GM11168 (cell line): ENCODE data around the gene CACNA1H.

Source experiments
- in situ Hi-C: fragments of 300-500 bp; cut with MboI; formaldehyde crosslinking; loops from one replicate; pipeline ENCODE4 v1.12.0; 2022; ENCODE audit warnings: low sequenced_read_pairs; ENCODE audit not compliant: unreplicated experiment

CACNA1H gene

DNA sequence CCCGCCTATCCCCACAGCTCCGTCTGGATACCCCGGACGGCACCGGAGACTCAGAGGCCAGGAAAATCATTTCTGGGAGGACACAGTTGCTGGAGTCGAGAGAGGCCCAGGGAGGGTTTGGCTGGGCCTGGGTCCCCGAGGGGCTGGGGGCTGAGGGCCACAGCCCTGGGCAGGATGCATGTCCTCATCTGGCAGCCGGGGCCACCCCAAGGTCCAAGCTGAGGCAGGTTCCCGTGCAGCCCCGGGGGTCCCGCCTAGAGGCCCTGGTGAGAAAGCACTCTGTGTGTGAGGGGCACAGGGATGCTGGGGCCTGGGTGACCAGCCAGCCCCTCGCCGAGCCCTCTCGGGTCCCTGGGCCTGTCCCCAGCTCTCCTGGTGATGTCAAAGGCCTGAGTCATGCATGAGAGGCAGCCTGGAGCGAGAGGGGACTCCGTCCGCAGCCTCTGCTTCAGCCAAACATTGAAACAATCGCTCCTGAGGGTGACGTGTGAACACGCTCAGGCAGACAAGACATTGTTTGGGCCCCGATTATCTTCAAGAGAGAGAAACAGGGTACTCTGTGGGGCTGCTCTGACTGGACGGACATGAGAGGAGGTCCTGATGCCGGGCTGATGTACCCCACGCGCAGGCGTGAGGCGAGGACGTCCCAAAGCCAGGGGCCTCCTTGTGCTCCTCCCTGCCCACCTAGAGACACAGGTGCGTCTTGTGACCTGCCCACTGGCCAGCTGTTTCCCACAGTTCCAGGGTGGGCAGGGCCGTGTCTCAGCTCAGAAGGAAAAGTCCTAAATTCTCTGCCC, 31.1 kb upstream of the CACNA1H start:
- in situ Hi-C loops: no loop called here

GRCh38 chr16:1122398-1122765, 30.5 kb upstream of the CACNA1H start:
- in situ Hi-C loops: no loop called here

GRCh38 chr16:1123525-1124230, 29.2 kb upstream of the CACNA1H start:
- in situ Hi-C loops: no loop called here

- in situ Hi-C loops: no loop called here
These were observed 28.6 kb upstream of the CACNA1H start for GRCh38 chr16:1124291-1124690.

- in situ Hi-C loops: no loop called here
These were observed 28.1 kb upstream of the CACNA1H start for GRCh38 chr16:1124795-1125194.

DNA sequence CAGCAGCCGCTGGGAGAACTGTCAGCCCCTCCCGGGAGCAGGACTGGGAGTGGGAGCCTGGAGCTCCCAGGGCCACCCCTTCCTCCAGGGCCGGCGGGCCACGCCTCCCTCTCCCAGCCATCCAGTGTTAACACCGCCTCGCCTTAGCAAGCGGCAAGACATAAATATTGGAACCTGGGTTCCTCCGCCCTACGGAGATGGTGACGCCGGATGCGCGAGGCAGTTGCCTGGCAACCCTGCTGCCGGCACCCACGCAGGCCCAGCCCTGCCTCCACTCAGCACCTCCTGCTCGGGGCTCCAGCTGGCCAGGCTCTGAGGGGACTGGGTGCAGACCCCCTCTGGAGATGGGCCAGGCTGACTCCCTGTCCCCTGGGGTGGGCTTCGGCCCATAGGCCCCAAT, 27.4 kb upstream of the CACNA1H start:
- in situ Hi-C loops: no loop called here

DNA sequence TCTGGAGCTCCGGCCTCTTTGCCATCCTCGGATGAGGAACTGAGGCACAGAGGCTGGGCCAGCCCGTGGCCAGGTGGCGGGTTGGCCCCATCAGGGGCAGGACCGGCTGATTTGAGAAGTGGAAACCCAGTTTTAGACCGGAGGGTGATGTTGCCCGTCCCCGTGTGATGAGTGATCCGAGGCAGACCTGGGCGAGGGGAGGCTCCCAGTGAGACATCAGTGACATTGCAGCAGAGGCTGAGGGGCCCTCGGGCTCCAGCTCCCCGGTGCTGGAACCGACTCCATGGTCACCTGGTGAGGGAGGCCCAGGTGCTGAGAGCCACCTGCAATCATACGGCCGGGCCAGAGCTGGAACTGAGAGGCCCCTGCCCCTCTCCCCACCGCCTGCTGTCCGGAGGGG, 26.9 kb upstream of the CACNA1H start:
- in situ Hi-C loops: no loop called here

- in situ Hi-C loops: no loop called here
These were observed 26.3 kb upstream of the CACNA1H start for GRCh38 chr16:1126586-1126985.

GRCh38 chr16:1127101-1127500, 25.8 kb upstream of the CACNA1H start:
- in situ Hi-C loops: no loop called here

DNA sequence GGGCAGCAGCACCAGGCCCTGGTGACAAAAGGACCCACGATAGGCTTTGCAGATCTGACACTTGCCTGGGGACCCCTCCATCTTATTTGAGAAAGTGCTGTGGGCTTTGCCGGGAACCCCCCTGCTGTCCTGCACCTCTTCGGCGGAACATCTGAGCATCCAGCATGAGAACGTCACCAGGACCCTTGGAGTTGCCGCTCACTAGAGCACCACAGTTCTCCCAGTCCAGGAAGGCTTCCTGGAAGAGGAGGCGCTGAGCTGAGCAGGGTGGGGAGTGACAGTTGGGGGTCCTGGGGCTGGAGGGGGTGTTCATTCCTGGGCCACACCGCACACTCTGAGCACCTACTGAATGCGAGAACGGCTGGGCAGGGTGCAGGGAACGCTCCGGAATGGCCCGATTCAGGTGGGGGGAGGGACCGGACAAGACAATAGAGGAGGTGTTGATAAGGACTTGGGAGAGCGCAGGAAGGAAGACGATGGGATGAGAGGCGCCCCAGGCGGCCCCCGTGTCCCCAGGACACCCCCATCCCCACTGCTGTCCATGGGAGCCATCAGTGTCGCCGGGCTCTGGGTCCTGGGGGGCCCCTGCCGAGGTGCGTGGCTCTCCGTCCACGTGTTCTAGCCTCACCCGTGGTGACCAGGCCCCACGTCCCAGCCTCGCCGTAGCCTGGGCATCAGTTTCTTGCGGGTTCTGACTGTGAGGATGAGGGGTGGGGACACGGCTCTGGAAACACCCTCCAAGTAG, 24.8 kb upstream of the CACNA1H start:
- in situ Hi-C loops: no loop called here

- in situ Hi-C loops: no loop called here
These were observed 23.6 kb upstream of the CACNA1H start for GRCh38 chr16:1129106-1129960.

DNA sequence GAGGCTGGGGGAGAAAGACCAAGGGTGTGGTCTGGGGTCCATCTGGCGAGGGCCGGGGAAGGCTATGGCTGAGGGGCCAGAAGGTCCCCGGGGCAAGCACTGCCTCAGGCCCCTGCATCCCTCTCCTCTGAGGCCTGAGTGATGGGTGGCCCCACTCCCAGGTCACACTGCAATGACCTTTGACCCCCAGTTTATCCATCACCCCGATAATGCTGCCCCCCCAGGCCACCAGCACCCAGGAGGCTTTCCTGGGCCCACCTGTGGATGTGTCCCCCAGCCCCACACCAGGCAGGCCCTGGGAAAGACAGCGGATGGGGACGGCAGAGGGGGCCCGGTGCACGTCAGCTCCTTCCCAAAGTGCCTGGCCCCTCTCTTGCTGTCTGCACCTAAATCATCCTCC, 22.5 kb upstream of the CACNA1H start:
- in situ Hi-C loops: no loop called here

DNA sequence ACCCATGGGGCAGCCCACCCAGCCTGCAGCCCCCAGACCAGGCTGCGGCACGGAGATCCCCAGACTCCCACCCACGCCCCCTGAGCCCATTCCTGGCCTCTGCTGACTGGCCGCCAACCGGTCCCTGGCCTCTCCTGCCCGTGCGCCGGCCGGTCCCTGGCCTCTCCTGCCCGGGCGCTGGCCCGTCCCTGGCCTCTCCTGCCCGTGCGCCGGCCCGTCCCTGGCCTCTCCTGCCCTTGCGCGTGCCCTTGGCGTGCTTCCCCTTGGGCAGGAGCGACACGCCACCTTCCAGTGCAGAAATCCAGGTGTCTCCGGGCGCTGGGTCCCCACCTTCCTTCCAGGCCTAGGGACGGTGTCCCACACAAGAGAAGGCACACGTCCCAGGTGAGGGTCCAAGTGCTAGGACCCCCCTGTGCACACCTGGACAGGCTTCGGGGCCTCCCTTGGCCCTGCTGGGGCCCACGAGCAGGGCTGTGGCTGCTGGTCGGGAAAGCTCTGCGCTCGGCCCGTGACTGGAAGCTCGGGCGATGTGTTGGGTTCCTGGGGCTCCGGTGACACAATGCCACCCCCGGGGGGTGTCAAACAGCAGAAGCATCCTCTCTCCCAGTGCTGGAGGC, 21.4 kb upstream of the CACNA1H start:
- in situ Hi-C loops: no loop called here

DNA sequence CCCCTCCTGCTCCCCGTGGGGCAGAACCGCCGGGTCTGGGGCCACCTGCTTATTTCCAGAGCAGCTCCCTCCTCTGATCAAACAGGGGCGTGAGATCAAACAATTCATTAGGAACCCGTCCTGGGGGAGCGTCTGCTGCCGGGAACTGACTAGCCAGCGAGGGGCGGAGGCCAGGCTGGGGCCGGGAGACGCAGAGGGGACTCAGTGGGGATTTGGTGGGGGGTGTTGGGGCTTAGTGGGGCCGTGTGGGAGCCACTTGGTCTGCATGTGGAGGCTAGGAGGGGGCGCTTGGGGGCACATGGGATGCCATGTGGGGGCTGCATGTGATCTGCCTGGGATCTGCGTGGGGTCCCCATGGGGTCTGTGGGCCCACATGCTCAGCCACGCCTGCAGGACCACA, 20.5 kb upstream of the CACNA1H start:
- in situ Hi-C loops: no loop called here

- in situ Hi-C loops: no loop called here
These were observed 19.6 kb upstream of the CACNA1H start for GRCh38 chr16:1133271-1133670.

- in situ Hi-C loops: no loop called here
These were observed 18.9 kb upstream of the CACNA1H start for GRCh38 chr16:1133810-1134520.

GRCh38 chr16:1134776-1135458, 18.0 kb upstream of the CACNA1H start:
- in situ Hi-C loops: no loop called here

DNA sequence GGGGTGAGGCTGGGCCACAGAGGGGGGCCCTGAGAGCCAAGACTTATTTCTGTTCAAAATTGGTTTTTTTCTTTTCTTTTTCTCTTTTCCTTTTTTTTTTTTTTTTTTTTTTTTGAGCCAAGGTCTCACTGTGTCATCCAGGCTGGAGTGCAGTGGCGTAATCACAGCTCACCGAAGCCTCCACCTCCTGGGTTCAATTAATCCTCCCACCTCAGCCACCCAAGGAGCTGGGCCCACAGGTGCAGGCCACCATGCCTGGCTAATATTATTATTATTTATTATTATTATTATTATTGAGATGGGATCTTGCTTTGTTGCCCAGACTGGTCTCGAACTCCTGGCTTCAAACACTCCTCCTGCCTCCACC, 17.5 kb upstream of the CACNA1H start:
- in situ Hi-C loops: no loop called here

DNA sequence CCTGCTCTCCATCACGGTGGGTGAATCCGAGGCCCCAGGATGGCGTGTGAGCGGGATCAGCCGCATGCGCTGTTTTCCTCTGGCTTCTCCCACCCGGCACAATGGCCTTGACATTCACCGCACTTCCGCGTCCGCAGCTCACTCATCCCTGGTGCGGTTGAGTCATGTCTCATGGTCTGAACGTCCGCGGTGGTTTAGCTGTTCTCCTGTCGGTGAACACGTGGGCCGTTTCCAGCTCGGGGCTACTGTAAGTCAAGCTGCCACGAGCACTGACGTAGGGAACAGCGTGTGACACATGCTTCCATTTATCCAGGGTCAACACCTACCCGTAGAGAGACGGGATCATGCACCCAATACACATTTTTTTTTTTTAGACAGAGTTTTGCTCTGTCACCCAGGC, 15.3 kb upstream of the CACNA1H start:
- in situ Hi-C loops: no loop called here
